NCI-H1694 (cell line): ENCODE results near the gene PROX1.
"Not testable (repeated sequence)": the region's sequence is repeated elsewhere in the genome, so short reads cannot be mapped to it uniquely, and the experiment has no call there.

Experiments
- DNase-seq: peaks from one replicate; lab custom pipeline; 2025; lab: John Stamatoyannopoulos, UW

The PROX1 gene

GRCh38 chr1:214071469-214071868 is 83.7 kb downstream of the PROX1 start:
- DNase-seq, result no peak

- DNase-seq, result no peak
These were observed 84.8 kb downstream of the PROX1 start for GRCh38 chr1:214072426-214073157.

- no peak for DNase-seq
These were observed 86.7 kb downstream of the PROX1 start for GRCh38 chr1:214074477-214074876.

GRCh38 chr1:214075305-214075998 is 87.7 kb downstream of the PROX1 start:
- DNase-seq, result no peak

- no peak for DNase-seq
These were observed 88.4 kb downstream of the PROX1 start for GRCh38 chr1:214075999-214076707.

- no peak for DNase-seq
These were observed 88.9 kb downstream of the PROX1 start for GRCh38 chr1:214076708-214077065.

- no peak for DNase-seq
These were observed 91.2 kb downstream of the PROX1 start for GRCh38 chr1:214078950-214079349.

- DNase-seq, result no peak
These were observed 97.6 kb downstream of the PROX1 start for GRCh38 chr1:214085325-214085724.

GRCh38 chr1:214086945-214087344 is 99.2 kb downstream of the PROX1 start:
- no peak for DNase-seq

- DNase-seq, result not testable (repeated sequence)
These were observed 101.2 kb downstream of the PROX1 start for GRCh38 chr1:214089003-214089402.
